ENCODE measurements around the gene PAN2. TPM values are rescaled to one million over a fixed set of nuclear protein-coding genes. Genes with fewer than 3 reads are reported as not detected.

Gene PAN2
- total and polyA plus RNA-seq, 2 donors (not counting 3 experiments of a cell fraction or from before 2014, with no cell fraction given), result 21.5 to 21.9 TPM

- peaks cover 0 to 6% of the 10 kb centered on the region in 2 experiments for H3K36me3 ChIP-seq (ENCODE audit: control insufficient read depth in 2 of 2, extremely low read depth in 1 of 2, insufficient read depth in 2 of 2, low read length in 2 of 2)
- intact Hi-C loops (cut with micrococcal nuclease) (no loop called here), dilution Hi-C loops (cut with MboI; ENCODE audit: extremely low pct_ligation_motif_present, low sequenced_read_pairs) (no loop called here)
- no peaks in the 10 kb centered on the region for H4K20me1 ChIP-seq (replicated peaks; ENCODE audit: control insufficient read depth, extremely low read depth, insufficient read depth, low read length)
- H3K4me2 ChIP-seq (ENCODE audit: insufficient read depth, low read length), result no peak overlapping the region
- peaks cover 14% of the 10 kb centered on the region for H3K4me1 ChIP-seq (ENCODE audit: control insufficient read depth, extremely low read depth, insufficient read depth, low read length)
- DNase-seq (ENCODE audit: low read depth, low spot score) (no peak), FAIRE-seq (no peak)
- no peaks in the 10 kb centered on the region for H3K27me3 ChIP-seq (ENCODE audit: control insufficient read depth in 2 of 2, insufficient read depth in 2 of 2, low read length in 2 of 2)
- no TSS peak for BruUV-seq (replicated peaks)
- no peak overlapping the region for H3K4me3 ChIP-seq (replicated peaks in 1 of 3; ENCODE audit: insufficient read depth in 1 of 3, low read depth in 1 of 3, low read length in 3 of 3)
- no peaks in the 10 kb centered on the region for H3K9me1 ChIP-seq (replicated peaks; ENCODE audit: control insufficient read depth, extremely low read depth, insufficient read depth, low read length)
- H3K9me3 ChIP-seq (replicated peaks; ENCODE audit: control insufficient read depth, insufficient read depth, low read length), result no peaks in the 10 kb centered on the region
- H3K27ac ChIP-seq (ENCODE audit: insufficient read depth, low read depth, low read length), result no peak overlapping the region
- no peak overlapping the region for H3K9ac ChIP-seq (replicated peaks; ENCODE audit: extremely low read depth, insufficient read depth, low read length)
- no peak for TF ChIP-seq JUN (IDR thresholded peaks at IDR 0.05; ENCODE audit: borderline replicate concordance, insufficient read depth, insufficient read length, low read depth)
- no peak for TF ChIP-seq GATA2 (IDR thresholded peaks at IDR 0.05; ENCODE audit: insufficient read depth, insufficient read length, low read depth, low read length)
- no peak for TF ChIP-seq FOS (IDR thresholded peaks at IDR 0.05; ENCODE audit: borderline replicate concordance, insufficient read depth, low read length)
- no peak for TF ChIP-seq MYC (IDR thresholded peaks at IDR 0.05; ENCODE audit: low read depth, low read length)
- no peak for TF ChIP-seq POLR2AphosphoS5 (IDR thresholded peaks at IDR 0.05; ENCODE audit: insufficient read depth, low read depth, low read length)
- TF ChIP-seq EZH2 (IDR thresholded peaks at IDR 0.05; ENCODE audit: borderline replicate concordance, low read depth, low read length, severe bottlenecking), result no peak
- no peak for TF ChIP-seq CTCF (IDR thresholded peaks at IDR 0.05; ENCODE audit: extremely low read depth in 1 of 2, insufficient read depth in 1 of 2, low read depth in 1 of 2, low read length in 2 of 2)
- TF ChIP-seq POLR2A (IDR thresholded peaks at IDR 0.05; ENCODE audit: low read depth, low read length), result no peak
- no peak for TF ChIP-seq MAX (IDR thresholded peaks at IDR 0.05; ENCODE audit: insufficient read depth, insufficient read length)
- no peaks in the 10 kb centered on the region for H3K79me2 ChIP-seq (ENCODE audit: control insufficient read depth, insufficient read depth, low read length)
- H2AFZ ChIP-seq (ENCODE audit: low read depth, low read length), result no peak overlapping the region
- ChIA-PET POLR2A (no interaction called here), CTCF (interaction anchor here (0.9 to 1.3 kb wide), 3 partner anchors 11 to 126 kb away, joined by 3 read pairs; no protein-coding TSS in a partner anchor)
These were observed 4.0 kb upstream of the PAN2 start for GRCh38 chr12:56337753-56338251.
